ENCODE measurements around the gene OPTN. TPM values are rescaled to one million over a fixed set of nuclear protein-coding genes. Genes with fewer than 3 reads are reported as not detected.

Gene OPTN
- total and polyA plus RNA-seq, 4 donors, result 23.0 to 45.6 (median 37.7) TPM

GRCh38 chr10:13095094-13095493 is 4.9 kb upstream of the OPTN start:
- no peak for ATAC-seq (ENCODE audit: insufficient read depth, low FRiP score)
- 86 to 87% methylated on average over 3 of the region's 3 CpGs for WGBS, 2 donors
- H3K27me3 ChIP-seq (ENCODE audit: control insufficient read depth in 3 of 3, insufficient read depth in 3 of 3, low read length in 2 of 3), result peaks cover 0 to 9% (median 0%) of the 10 kb centered on the region in 3 donors

DNA sequence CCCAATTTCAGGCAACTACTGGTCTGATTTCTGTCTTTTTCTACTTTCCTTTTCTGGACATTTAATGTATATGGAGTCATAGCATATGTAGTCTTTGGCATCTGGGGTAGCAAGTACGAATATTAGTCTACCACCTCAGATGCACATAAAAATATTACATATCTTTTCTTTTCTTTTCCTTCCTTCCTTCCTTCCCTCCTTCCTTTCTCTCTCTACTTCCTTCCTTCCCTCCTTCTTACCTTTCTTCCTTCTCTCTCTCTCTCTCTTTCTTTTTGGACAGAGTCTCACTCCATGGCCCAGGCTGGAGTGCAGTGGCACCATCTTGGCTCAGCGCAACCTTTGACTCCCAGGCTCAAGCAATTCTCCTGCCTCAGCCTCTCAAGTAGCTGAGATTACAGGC is 4.0 kb upstream of the OPTN start:
- no peak for DNase-seq
- H3K36me3 ChIP-seq (ENCODE audit: control insufficient read depth in 4 of 4, insufficient read depth in 4 of 4, low read length in 4 of 4), result no peaks in the 10 kb centered on the region
- no peak for ATAC-seq (ENCODE audit: insufficient read depth, low FRiP score)
- no peak overlapping the region for H3K4me3 ChIP-seq
- no peak overlapping the region for H3K27ac ChIP-seq (ENCODE audit: low read depth in 1 of 2, low read length in 1 of 2)
- TF ChIP-seq, protein P1, sequence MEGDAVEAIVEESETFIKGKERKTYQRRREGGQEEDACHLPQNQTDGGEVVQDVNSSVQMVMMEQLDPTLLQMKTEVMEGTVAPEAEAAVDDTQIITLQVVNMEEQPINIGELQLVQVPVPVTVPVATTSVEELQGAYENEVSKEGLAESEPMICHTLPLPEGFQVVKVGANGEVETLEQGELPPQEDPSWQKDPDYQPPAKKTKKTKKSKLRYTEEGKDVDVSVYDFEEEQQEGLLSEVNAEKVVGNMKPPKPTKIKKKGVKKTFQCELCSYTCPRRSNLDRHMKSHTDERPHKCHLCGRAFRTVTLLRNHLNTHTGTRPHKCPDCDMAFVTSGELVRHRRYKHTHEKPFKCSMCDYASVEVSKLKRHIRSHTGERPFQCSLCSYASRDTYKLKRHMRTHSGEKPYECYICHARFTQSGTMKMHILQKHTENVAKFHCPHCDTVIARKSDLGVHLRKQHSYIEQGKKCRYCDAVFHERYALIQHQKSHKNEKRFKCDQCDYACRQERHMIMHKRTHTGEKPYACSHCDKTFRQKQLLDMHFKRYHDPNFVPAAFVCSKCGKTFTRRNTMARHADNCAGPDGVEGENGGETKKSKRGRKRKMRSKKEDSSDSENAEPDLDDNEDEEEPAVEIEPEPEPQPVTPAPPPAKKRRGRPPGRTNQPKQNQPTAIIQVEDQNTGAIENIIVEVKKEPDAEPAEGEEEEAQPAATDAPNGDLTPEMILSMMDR (IDR thresholded peaks at IDR 0.05; ENCODE audit: control extremely low read depth, extremely low read depth), result no peak
- peaks cover 0 to 10% (median 0%) of the 10 kb centered on the region in 5 donors for H3K4me1 ChIP-seq (ENCODE audit: control insufficient read depth in 5 of 5, insufficient read depth in 5 of 5, low read length in 5 of 5)
- no peak overlapping the region for H3K9ac ChIP-seq (ENCODE audit: insufficient read depth in 1 of 2, low read length in 2 of 2)
- peaks cover 0 to 2% (median 0%) of the 10 kb centered on the region in 4 donors for H3K9me3 ChIP-seq (ENCODE audit: control insufficient read depth in 4 of 4, insufficient read depth in 3 of 4, low read length in 3 of 4)
- H3K27me3 ChIP-seq (ENCODE audit: control insufficient read depth in 3 of 3, insufficient read depth in 3 of 3, low read length in 2 of 3), result peaks cover 0 to 9% (median 0%) of the 10 kb centered on the region in 3 donors
- 92 to 97% methylated on average over 2 of the region's 2 CpGs for WGBS, 2 donors

More at GRCh38 chr10:13095094-13095493, 4.9 kb upstream of the OPTN start:
- Histone ChIP-seq H3K4me1 (ENCODE audit: control insufficient read depth in 5 of 5, insufficient read depth in 5 of 5, low read length in 5 of 5) (peaks cover 0 to 3% (median 0%) of the 10 kb centered on the region in 5 donors), H3K36me3 (ENCODE audit: control insufficient read depth in 4 of 4, insufficient read depth in 4 of 4, low read length in 4 of 4) (no peaks in the 10 kb centered on the region), H3K9me3 (ENCODE audit: control insufficient read depth in 4 of 4, insufficient read depth in 3 of 4, low read length in 3 of 4) (peaks cover 0 to 2% (median 0%) of the 10 kb centered on the region in 4 donors), H3K4me3 (no peak overlapping the region), H3K27ac (ENCODE audit: low read depth in 1 of 2, low read length in 1 of 2) (no peak overlapping the region), H3K9ac (ENCODE audit: insufficient read depth in 1 of 2, low read length in 2 of 2) (no peak overlapping the region)
- no peak for DNase-seq
- TF ChIP-seq, protein P1 (IDR thresholded peaks at IDR 0.05; ENCODE audit: control extremely low read depth, extremely low read depth), result no peak

- H3K9me3 ChIP-seq (ENCODE audit: control insufficient read depth in 4 of 4, insufficient read depth in 3 of 4, low read length in 3 of 4), result peaks cover 0 to 2% (median 0%) of the 10 kb centered on the region in 4 donors
- H3K27ac ChIP-seq (ENCODE audit: low read depth in 1 of 2, low read length in 1 of 2), result peak overlapping the region; percentile 43 to 45
- H3K9ac ChIP-seq (ENCODE audit: insufficient read depth in 1 of 2, low read length in 2 of 2), result peak overlapping the region in 1 of 2 donors; percentile 65
- H3K27me3 ChIP-seq (ENCODE audit: control insufficient read depth in 3 of 3, insufficient read depth in 3 of 3, low read length in 2 of 3), result peaks cover 0 to 9% (median 0%) of the 10 kb centered on the region in 3 donors
- TF ChIP-seq, protein P1 (IDR thresholded peaks at IDR 0.05; ENCODE audit: control extremely low read depth, extremely low read depth), result peak; percentile 41
- H3K4me3 ChIP-seq, result no peak overlapping the region
- DNase-seq (peak; percentile 71 to 94 (median 84)), ATAC-seq (ENCODE audit: insufficient read depth, low FRiP score) (peak; percentile 13)
- no peaks in the 10 kb centered on the region for H3K36me3 ChIP-seq (ENCODE audit: control insufficient read depth in 4 of 4, insufficient read depth in 4 of 4, low read length in 4 of 4)
- 5 to 6% methylated on average over 14 of the region's 14 CpGs for WGBS, 2 donors
- peaks cover 0 to 10% (median 2%) of the 10 kb centered on the region in 5 donors for H3K4me1 ChIP-seq (ENCODE audit: control insufficient read depth in 5 of 5, insufficient read depth in 5 of 5, low read length in 5 of 5)
These were observed 758 bp upstream of the OPTN start for GRCh38 chr10:13099144-13099665.

Data from lung (tissue), 12 donors.